ENCODE results near the gene MMRN2. TPM values are rescaled to one million over a fixed set of nuclear protein-coding genes. Genes with fewer than 3 reads are reported as not detected.

Gene MMRN2
- total RNA-seq, 1 experiment from 2014 or later, result 0.12 TPM

DNA sequence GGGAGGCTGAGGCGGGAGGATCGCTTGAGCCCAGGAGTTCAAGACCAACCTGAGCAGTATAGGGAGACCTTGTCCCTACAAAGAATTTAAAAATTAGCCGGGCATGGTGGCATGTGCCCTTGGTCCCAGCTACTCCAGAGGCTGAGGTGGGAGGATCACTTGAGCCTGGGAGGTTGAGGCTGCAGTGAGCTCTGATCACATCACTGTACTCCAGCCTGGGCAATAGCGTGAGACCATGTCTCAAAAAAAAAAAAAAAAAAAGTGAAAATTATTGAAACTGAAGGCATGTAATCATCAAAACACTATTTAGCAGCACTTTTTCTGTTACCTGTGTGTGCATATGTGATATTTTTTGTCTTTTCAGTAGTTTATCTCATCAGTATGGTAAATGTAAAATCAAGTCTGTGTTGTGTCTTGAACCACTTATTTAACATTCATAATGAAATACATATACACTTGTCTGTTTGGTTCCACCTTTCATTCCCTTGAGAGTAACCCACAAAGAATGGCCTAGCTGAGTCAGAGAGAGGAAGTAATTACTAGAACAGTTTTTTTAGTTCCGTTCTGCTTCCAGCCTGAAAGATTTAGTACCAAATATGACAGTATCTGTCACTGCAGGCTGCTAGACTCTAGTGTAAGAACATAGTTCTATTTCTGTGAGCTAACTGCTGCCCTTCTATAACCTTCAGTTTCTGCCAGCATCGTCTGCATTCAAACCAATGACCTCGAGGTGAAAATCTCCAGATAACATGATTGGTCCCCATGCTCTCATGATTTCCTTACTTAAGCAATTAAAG lies 68.6 kb downstream of the MMRN2 start:
- DNase-seq (ENCODE audit: low spot score), result peak; percentile 25

Other genes starting within 250 kb of the MMRN2 start
- 29.3 and 32.2 TPM in 2 replicates for gene BMPR1A, start 201.0 kb downstream of the MMRN2 start, total RNA-seq (2014; rRNA removed; shearing (Covaris generic))
- gene SNCG, start 984 bp upstream of the MMRN2 start, total RNA-seq (2014; rRNA removed; shearing (Covaris generic)), result 1.7 and 2.2 TPM in 2 replicates
- gene ADIRF, start 10.9 kb upstream of the MMRN2 start, total RNA-seq (2014; rRNA removed; shearing (Covaris generic)), result not detected in 2 replicates
- not detected in 2 replicates for gene FAM25A, start 62.7 kb upstream of the MMRN2 start, total RNA-seq (2014; rRNA removed; shearing (Covaris generic))
- gene GLUD1, start 137.2 kb upstream of the MMRN2 start, total RNA-seq (2014; rRNA removed; shearing (Covaris generic)), result 111 and 119 TPM in 2 replicates
- gene SHLD2, start 137.6 kb upstream of the MMRN2 start, total RNA-seq (2014; rRNA removed; shearing (Covaris generic)), result 16.7 and 17.2 TPM in 2 replicates

Measured in H4 (cell line).